Upper lobe of right lung (tissue), 1 donor: ENCODE results near the gene STARD9. TPM values are rescaled to one million over a fixed set of nuclear protein-coding genes. Genes with fewer than 3 reads are reported as not detected.

Experiments used
- ATAC-seq: fragments of 200-7000 bp; cut with Tn5 transposase; one replicate; pipeline ENCODE4 v1.9.1; 2020; ENCODE audit warnings: mild to moderate bottlenecking, moderate library complexity
- DNase-seq: peaks from one replicate; pipeline ENCODE4 v3.0.0-alpha.2; 2020
- H3K27ac ChIP-seq: fragments of 200-600 bp; one replicate; pipeline ENCODE4 v1.8.0; 2022
- H3K27me3 ChIP-seq: fragments of 200-600 bp; one replicate; pipeline ENCODE4 v1.8.0; 2022; ENCODE audit warnings: mild to moderate bottlenecking
- H3K36me3 ChIP-seq: fragments of 200-600 bp; one replicate; pipeline ENCODE4 v1.8.0; 2022
- H3K4me1 ChIP-seq: fragments of 200-600 bp; one replicate; pipeline ENCODE4 v1.8.0; 2022
- H3K4me3 ChIP-seq: fragments of 200-600 bp; one replicate; pipeline ENCODE4 v1.8.0; 2022; ENCODE audit warnings: mild to moderate bottlenecking
- H3K9me3 ChIP-seq: fragments of 200-600 bp; one replicate; pipeline ENCODE4 v1.8.0; 2022
- CTCF ChIP-seq: fragments of 200-600 bp; IDR thresholded peaks from one replicate; pipeline ENCODE4 v1.8.0; 2022; ENCODE audit warnings: antibody characterized with exemption
- intact Hi-C: fragments of 100-400 bp; cut with DNase I; formaldehyde crosslinking; loops from one replicate; pipeline ENCODE4 v1.11.0; 2022
- total RNA-seq: library from RNA; stranded (reverse); fragmentation: NEBNext Ultra II Directional; extraction: Animal tissue kit (Norgen Biotek cat#: 25700); gene quantifications from one replicate; pipeline ENCODE4 v1.2.1, GENCODE V29; 2021
- donor health status: DM: no; HTN: yes; CAD: no; lungs with severe emphysema.

The STARD9 gene
- total RNA-seq, 1 donor from 2014 or later: 15.4 TPM

GRCh38 chr15:42621996-42622925 lies 46.9 kb downstream of the STARD9 start:
- no peak overlapping the region for H3K4me3 ChIP-seq
- no peaks in the 10 kb centered on the region for H3K9me3 ChIP-seq
- no peaks in the 10 kb centered on the region for H3K27me3 ChIP-seq
- no peaks in the 10 kb centered on the region for H3K36me3 ChIP-seq
- DNase-seq (no peak), ATAC-seq (no peak)
- no peaks in the 10 kb centered on the region for H3K4me1 ChIP-seq
- no peak for TF ChIP-seq CTCF
- no peak overlapping the region for H3K27ac ChIP-seq
- intact Hi-C loops: no loop called here

DNA sequence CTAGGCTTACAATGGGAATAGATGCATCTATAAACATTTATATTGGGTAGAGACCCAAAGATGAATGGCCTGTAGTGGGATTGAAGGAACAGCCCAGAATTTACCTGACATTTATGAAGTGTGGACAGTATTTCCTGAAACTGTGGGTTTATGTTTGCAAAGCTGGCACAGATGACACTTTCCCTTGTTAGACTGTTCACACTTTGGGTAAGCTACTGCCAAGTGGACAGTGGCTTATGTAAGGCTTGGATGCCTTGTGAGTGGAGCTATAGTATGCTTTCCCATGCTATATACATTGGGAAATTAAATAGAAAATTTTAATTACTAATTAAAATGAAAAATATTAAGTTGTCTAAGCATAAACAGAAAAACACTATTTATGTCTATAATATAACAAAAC lies 48.5 kb downstream of the STARD9 start:
- H3K27me3 ChIP-seq: no peaks in the 10 kb centered on the region
- no peak for DNase-seq
- intact Hi-C loops: no loop called here
- ATAC-seq: no peak
- H3K36me3 ChIP-seq: no peaks in the 10 kb centered on the region
- no peak for TF ChIP-seq CTCF
- no peak overlapping the region for H3K4me3 ChIP-seq
- no peaks in the 10 kb centered on the region for H3K4me1 ChIP-seq
- H3K27ac ChIP-seq: no peak overlapping the region
- H3K9me3 ChIP-seq: no peaks in the 10 kb centered on the region

- intact Hi-C loops: no loop called here
- H3K4me3 ChIP-seq: no peak overlapping the region
- ATAC-seq: no peak
- H3K27me3 ChIP-seq: no peaks in the 10 kb centered on the region
- no peak overlapping the region for H3K27ac ChIP-seq
- H3K9me3 ChIP-seq: no peaks in the 10 kb centered on the region
- no peak for DNase-seq
- TF ChIP-seq CTCF: no peak
- no peaks in the 10 kb centered on the region for H3K4me1 ChIP-seq
- no peaks in the 10 kb centered on the region for H3K36me3 ChIP-seq
Measured at GRCh38 chr15:42627485-42627884, 52.1 kb downstream of the STARD9 start.

- Histone ChIP-seq H3K4me1 (no peaks in the 10 kb centered on the region), H3K27ac (no peak overlapping the region), H3K4me3 (no peak overlapping the region), H3K9me3 (no peaks in the 10 kb centered on the region), H3K36me3 (no peaks in the 10 kb centered on the region), H3K27me3 (no peaks in the 10 kb centered on the region)
- no peak for ATAC-seq
- no peak for TF ChIP-seq CTCF
- intact Hi-C loops: no loop called here
- no peak for DNase-seq
Measured at GRCh38 chr15:42628761-42629160, 53.4 kb downstream of the STARD9 start.

- no peaks in the 10 kb centered on the region for H3K9me3 ChIP-seq
- no peak overlapping the region for H3K4me3 ChIP-seq
- intact Hi-C loops: no loop called here
- H3K36me3 ChIP-seq: peaks cover 4% of the 10 kb centered on the region
- no peak overlapping the region for H3K27ac ChIP-seq
- no peak for TF ChIP-seq CTCF
- no peaks in the 10 kb centered on the region for H3K4me1 ChIP-seq
- no peaks in the 10 kb centered on the region for H3K27me3 ChIP-seq
- ATAC-seq (no peak), DNase-seq (no peak)
Measured at GRCh38 chr15:42632105-42632675, 56.8 kb downstream of the STARD9 start.
